GM23248 (cell line): ENCODE results near the gene MED8. TPM values are rescaled to one million over a fixed set of nuclear protein-coding genes. Genes with fewer than 3 reads are reported as not detected.

Experiments used
- DNase-seq: peaks from one replicate; pipeline ENCODE4 v3.0.0-alpha.2; 2015
- H2AFZ ChIP-seq: fragments of 200-600 bp; sonication (generic); 2 replicates; pipeline ENCODE4 v1.6.1; 2016; ENCODE audit warnings: antibody characterized with exemption
- H3F3A ChIP-seq: fragments of 200-600 bp; sonication (generic); 2 replicates; pipeline ENCODE4 v1.6.1; 2016; ENCODE audit warnings: mild to moderate bottlenecking, antibody characterized with exemption, mixed run types; ENCODE audit not compliant: insufficient read depth
- H3K27ac ChIP-seq: fragments of 200-600 bp; sonication (generic); 2 replicates; pipeline ENCODE4 v1.5.1; 2016; ENCODE audit warnings: mild to moderate bottlenecking
- H3K27me3 ChIP-seq: fragments of 200-600 bp; sonication (generic); replicated peaks from 2 replicates; pipeline ENCODE4 v1.6.1; 2016; ENCODE audit warnings: mild to moderate bottlenecking; ENCODE audit not compliant: insufficient read depth
- H3K36me3 ChIP-seq: fragments of 200-600 bp; sonication (generic); 2 replicates; pipeline ENCODE4 v1.6.1; 2016; ENCODE audit warnings: low read depth, mild to moderate bottlenecking
- H3K4me1 ChIP-seq: fragments of 200-600 bp; sonication (generic); 2 replicates; pipeline ENCODE4 v1.6.1; 2016; ENCODE audit warnings: mild to moderate bottlenecking; ENCODE audit not compliant: insufficient read depth
- H3K4me2 ChIP-seq: fragments of 200-600 bp; sonication (generic); one replicate; pipeline ENCODE4 v1.6.1; 2016; ENCODE audit warnings: mild to moderate bottlenecking; ENCODE audit not compliant: unreplicated experiment
- H3K4me3 ChIP-seq: fragments of 200-600 bp; sonication (generic); 2 replicates; pipeline ENCODE4 v1.5.1; 2016; ENCODE audit warnings: mild to moderate bottlenecking
- H3K79me2 ChIP-seq: fragments of 200-600 bp; sonication (generic); 2 replicates; pipeline ENCODE4 v1.6.1; 2016; ENCODE audit warnings: mild to moderate bottlenecking; ENCODE audit not compliant: insufficient read depth
- H3K9ac ChIP-seq: fragments of 200-600 bp; sonication (generic); 2 replicates; pipeline ENCODE4 v1.6.1; 2016; ENCODE audit warnings: mild to moderate bottlenecking
- H3K9me2 ChIP-seq: fragments of 200-600 bp; sonication (generic); 2 replicates; pipeline ENCODE4 v1.6.1; 2016; ENCODE audit warnings: mixed run types, mild to moderate bottlenecking, moderate library complexity; ENCODE audit not compliant: insufficient read depth
- H3K9me3 ChIP-seq: fragments of 200-600 bp; sonication (generic); one replicate; pipeline ENCODE4 v1.6.1; 2017; ENCODE audit warnings: low read depth
- H4K20me1 ChIP-seq: fragments of 200-600 bp; sonication (generic); 2 replicates; pipeline ENCODE4 v1.6.0; 2016; ENCODE audit not compliant: insufficient read depth
- EZH2 ChIP-seq: fragments of 200-600 bp; sonication (generic); IDR thresholded peaks from 2 replicates; pipeline ENCODE4 v1.6.1; 2018; ENCODE audit warnings: antibody characterized with exemption, mild to moderate bottlenecking; ENCODE audit not compliant: insufficient read depth, poor library complexity, severe bottlenecking
- EZH2phosphoT487 ChIP-seq: fragments of 200-600 bp; sonication (generic); IDR thresholded peaks from 2 replicates; pipeline ENCODE4 v1.6.1; 2018; ENCODE audit warnings: antibody characterized with exemption, moderate library complexity, mild to moderate bottlenecking, low read depth; ENCODE audit not compliant: insufficient read depth
- WGBS, 2 experiments: methylation state at CpG; one replicate each; pipeline ENCODE4 v1.1.6; 2015 to 2017; ENCODE audit warnings: low lambda C conversion rate in 2 of 2, low coverage in 1 of 2; ENCODE audit errors: missing lambda C conversion rate in 2 of 2; 5-methylcytosine and 5-hydroxymethylcytosine counted together
- in situ Hi-C: fragments of 300-500 bp; cut with MboI; formaldehyde crosslinking; loops from 2 replicates; pipeline ENCODE4 v1.15.0; 2020
- polyA plus RNA-seq: library from polyadenylated mRNA; unstranded; fragments of >200 nt; fragmentation: Nextera tagmentation; extraction: Ambion mirVana; gene quantifications from 2 replicates; pipeline ENCODE4 v1.2.1, GENCODE V29; 2016
- total RNA-seq: library from RNA; depleted of rRNA; stranded (reverse); fragments of >200 nt; shearing (Covaris generic); gene quantifications from 2 replicates; pipeline ENCODE4 v1.2.3, GENCODE V29; 2014

The MED8 gene
- total and polyA plus RNA-seq, 2 experiments from 2014 or later, result 53.5 to 78.3 TPM

- no peaks in the 10 kb centered on the region for H4K20me1 ChIP-seq
- H3K9me2 ChIP-seq, result no peaks in the 10 kb centered on the region
- H3K27ac ChIP-seq, result no peak overlapping the region
- H3K79me2 ChIP-seq, result peaks cover 66% of the 10 kb centered on the region
- in situ Hi-C loops, result no loop called here
- TF ChIP-seq EZH2phosphoT487 (no peak), EZH2 (no peak)
- peaks cover 12% of the 10 kb centered on the region for H3K4me1 ChIP-seq
- H3K4me2 ChIP-seq, result peak overlapping the region; percentile 92
- H3K4me3 ChIP-seq, result peak overlapping the region; percentile 97
- no peaks in the 10 kb centered on the region for H3K9me3 ChIP-seq
- 75 to 77% methylated on average over 4 of the region's 4 CpGs for WGBS, 2 experiments
- no peak for DNase-seq
- H3K36me3 ChIP-seq, result peaks cover 20% of the 10 kb centered on the region
- H3K9ac ChIP-seq, result no peak overlapping the region
- peaks cover 61% of the 10 kb centered on the region for H3F3A ChIP-seq
- no peak overlapping the region for H2AFZ ChIP-seq
- H3K27me3 ChIP-seq, result no peaks in the 10 kb centered on the region
Measured at GRCh38 chr1:43360616-43361015, 29.0 kb downstream of the MED8 start.

GRCh38 chr1:43359696-43360095 lies 29.9 kb downstream of the MED8 start:
- 40 to 47% methylated on average over 11 of the region's 11 CpGs for WGBS, 2 experiments
- H3K27ac ChIP-seq, result peak overlapping the region; percentile 55; the same call in 1 of the 2 replicates
- H2AFZ ChIP-seq, result no peak overlapping the region
- peaks cover 15% of the 10 kb centered on the region; the same call in 1 of the 2 replicates for H3K36me3 ChIP-seq
- H3K9me2 ChIP-seq, result no peaks in the 10 kb centered on the region
- no peak for DNase-seq
- peak overlapping the region; percentile 92 for H3K4me2 ChIP-seq
- TF ChIP-seq EZH2phosphoT487 (no peak), EZH2 (no peak)
- H3K9me3 ChIP-seq, result no peaks in the 10 kb centered on the region
- no peaks in the 10 kb centered on the region for H3K27me3 ChIP-seq
- peak overlapping the region; percentile 95 for H3K9ac ChIP-seq
- no peaks in the 10 kb centered on the region for H4K20me1 ChIP-seq
- H3K4me3 ChIP-seq, result peak overlapping the region; percentile 97
- H3K79me2 ChIP-seq, result peaks cover 57% of the 10 kb centered on the region
- H3F3A ChIP-seq, result peaks cover 54% of the 10 kb centered on the region
- in situ Hi-C loops, result no loop called here
- peaks cover 12% of the 10 kb centered on the region for H3K4me1 ChIP-seq

GRCh38 chr1:43358746-43359693 lies 30.6 kb downstream of the MED8 start, which contains the start of gene CDC20:
Gene CDC20, plus strand, starts transcription at chr1:43358981. Its CDS starts 235 bp downstream, at chr1:43359216.
- no peaks in the 10 kb centered on the region for H3K9me2 ChIP-seq
- H4K20me1 ChIP-seq, result no peaks in the 10 kb centered on the region
- H3K4me2 ChIP-seq, result peak within 1 kb of the TSS; percentile 92
- H3K4me3 ChIP-seq, result peak within 1 kb of the TSS; percentile 97
- peak within 1 kb of the TSS; percentile 100 for H2AFZ ChIP-seq
- H3K9me3 ChIP-seq, result no peaks in the 10 kb centered on the region
- peaks cover 12% of the 10 kb centered on the region for H3K4me1 ChIP-seq
- H3K79me2 ChIP-seq, result peaks cover 50% of the 10 kb centered on the region
- peak; percentile 100 for DNase-seq
- H3F3A ChIP-seq, result peaks cover 48% of the 10 kb centered on the region
- H3K27ac ChIP-seq, result peak within 1 kb of the TSS; percentile 92
- H3K27me3 ChIP-seq, result no peaks in the 10 kb centered on the region
- WGBS, 2 experiments, result 1 to 3% methylated on average over 52 to 57 of the region's 59 CpGs
- no peak for TF ChIP-seq EZH2phosphoT487
- TF ChIP-seq EZH2, result no peak
- H3K36me3 ChIP-seq, result peaks cover 12% of the 10 kb centered on the region; the same call in 1 of the 2 replicates
- in situ Hi-C loops, result no loop called here
- peak within 1 kb of the TSS; percentile 95 for H3K9ac ChIP-seq

- no peaks in the 10 kb centered on the region for H4K20me1 ChIP-seq
- H3K9me3 ChIP-seq, result no peaks in the 10 kb centered on the region
- peak overlapping the region; percentile 92 for H3K4me2 ChIP-seq
- DNase-seq, result peak; percentile 58
- peak overlapping the region; percentile 100 for H2AFZ ChIP-seq
- 0 to 1% methylated on average over 22 to 29 of the region's 33 CpGs for WGBS, 2 experiments
- H3K36me3 ChIP-seq, result peaks cover 12% of the 10 kb centered on the region; the same call in 1 of the 2 replicates
- peak overlapping the region; percentile 95 for H3K9ac ChIP-seq
- no peak for TF ChIP-seq EZH2
- H3K27ac ChIP-seq, result peak overlapping the region; percentile 92
- in situ Hi-C loops, result no loop called here
- H3K27me3 ChIP-seq, result no peaks in the 10 kb centered on the region
- H3K79me2 ChIP-seq, result peaks cover 42% of the 10 kb centered on the region
- no peaks in the 10 kb centered on the region for H3K9me2 ChIP-seq
- peak overlapping the region; percentile 97 for H3K4me3 ChIP-seq
- peaks cover 12% of the 10 kb centered on the region for H3K4me1 ChIP-seq
- H3F3A ChIP-seq, result peaks cover 42% of the 10 kb centered on the region
Measured at GRCh38 chr1:43358121-43358745, 31.4 kb downstream of the MED8 start.
